Measurements from ENCODE around the gene XNDC1N. TPM values are rescaled to one million over a fixed set of nuclear protein-coding genes. Genes with fewer than 3 reads are reported as not detected.

XNDC1N gene
- total and polyA plus RNA-seq, 2 of the 13 experiments (the other 11 are each of a cell fraction or from before 2014, with no cell fraction given), result 3.4 to 7.5 TPM

- TF ChIP-seq ZNF142 (CRISPR knock-in tag; IDR thresholded peaks at IDR 0.05) (peak; percentile 59; the same call in 1 of the 2 replicates), TCF7 (IDR thresholded peaks at IDR 0.05; ENCODE audit: low read depth) (peak; percentile 66), ZNF232 (CRISPR knock-in tag; IDR thresholded peaks at IDR 0.05; ENCODE audit: borderline replicate concordance) (peak; percentile 24; the same call in 1 of the 2 replicates), ZNF609 (CRISPR knock-in tag; IDR thresholded peaks at IDR 0.05; ENCODE audit: borderline replicate concordance) (0 out of 2 replicates have a peak, but pooled peaks have one; percentile 16), PAXIP1 (CRISPR knock-in tag; conservative IDR thresholded peaks at IDR 0.05) (peak; percentile 95), HNF4A (CRISPR knock-in tag; IDR thresholded peaks at IDR 0.05) (peak; percentile 90), ZMYM4 (CRISPR knock-in tag; IDR thresholded peaks at IDR 0.05) (peak; percentile 72), ZNF12 (CRISPR knock-in tag; IDR thresholded peaks at IDR 0.05) (0 out of 2 replicates have a peak, but pooled peaks have one; percentile 23)
These were observed 39.9 kb downstream of the XNDC1N start (continued) for GRCh38 chr11:71888335-71889010.
